WTC11 (cell line): ENCODE data around the gene EDN1.

Source experiments
- AFF4 ChIP-seq: sonication (generic); formaldehyde crosslinking; IDR thresholded peaks from 2 replicates; pipeline ENCODE4 v1.8.1; 2023; ENCODE audit warnings: mild to moderate bottlenecking, missing genetic modification reagents, borderline replicate concordance
- JUN ChIP-seq: sonication (generic); formaldehyde crosslinking; IDR thresholded peaks from 2 replicates; pipeline ENCODE4 v1.8.0; 2023; ENCODE audit warnings: mild to moderate bottlenecking, missing genetic modification reagents
- RORB ChIP-seq: fragments of 250-450 bp; sonication (Bioruptor Pico); IDR thresholded peaks from 2 replicates; pipeline ENCODE4 v1.9.0; 2021; ENCODE audit warnings: mild to moderate bottlenecking
- ZNF263 ChIP-seq: sonication (generic); formaldehyde crosslinking; IDR thresholded peaks from 2 replicates; pipeline ENCODE4 v1.8.1; 2022; ENCODE audit warnings: low read depth, mild to moderate bottlenecking, moderate library complexity, missing genetic modification reagents
- TF ChIP-seq, protein P1 (sequence below): fragments of 200-600 bp; IDR thresholded peaks from 2 replicates; pipeline ENCODE4 v1.8.0; 2022; ENCODE audit warnings: antibody characterized with exemption
- TF ChIP-seq, protein P2 (sequence below): fragments of 250-450 bp; sonication (Bioruptor Pico); IDR thresholded peaks from 2 replicates; pipeline ENCODE4 v2.1.2; 2022; ENCODE audit warnings: mild to moderate bottlenecking, moderate library complexity

DNA sequence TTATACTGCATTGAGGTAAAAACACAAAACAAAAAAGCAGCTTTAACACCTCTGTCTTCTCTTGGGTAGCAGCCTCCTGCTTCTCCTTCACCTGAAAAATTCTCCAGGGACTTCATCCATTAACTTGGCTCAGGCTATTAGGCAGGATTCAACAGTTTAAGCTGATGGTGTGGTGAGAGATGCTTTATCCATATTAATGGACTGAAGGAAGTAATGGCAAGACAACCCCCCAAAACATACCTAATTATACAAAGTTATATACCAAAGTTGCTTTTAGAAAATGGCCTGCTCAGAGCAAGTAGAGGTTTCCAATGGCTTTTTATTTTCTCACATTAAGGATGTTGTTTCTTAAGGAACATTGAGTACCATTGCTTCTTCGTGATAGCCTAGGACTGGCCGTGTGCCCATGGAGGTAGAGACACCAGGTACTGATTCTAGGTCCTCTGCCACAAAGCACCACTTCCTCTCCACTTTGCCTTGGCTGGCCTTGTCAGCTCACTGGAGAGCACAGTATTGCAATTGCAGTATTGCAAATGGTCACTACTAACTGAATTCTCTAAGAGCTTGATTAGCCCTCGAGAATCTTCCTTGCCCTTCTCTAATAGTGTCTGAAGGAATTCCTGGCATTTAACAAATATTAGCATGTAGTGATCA lies 7.3 kb downstream of the EDN1 start:
- TF ChIP-seq, protein P1, sequence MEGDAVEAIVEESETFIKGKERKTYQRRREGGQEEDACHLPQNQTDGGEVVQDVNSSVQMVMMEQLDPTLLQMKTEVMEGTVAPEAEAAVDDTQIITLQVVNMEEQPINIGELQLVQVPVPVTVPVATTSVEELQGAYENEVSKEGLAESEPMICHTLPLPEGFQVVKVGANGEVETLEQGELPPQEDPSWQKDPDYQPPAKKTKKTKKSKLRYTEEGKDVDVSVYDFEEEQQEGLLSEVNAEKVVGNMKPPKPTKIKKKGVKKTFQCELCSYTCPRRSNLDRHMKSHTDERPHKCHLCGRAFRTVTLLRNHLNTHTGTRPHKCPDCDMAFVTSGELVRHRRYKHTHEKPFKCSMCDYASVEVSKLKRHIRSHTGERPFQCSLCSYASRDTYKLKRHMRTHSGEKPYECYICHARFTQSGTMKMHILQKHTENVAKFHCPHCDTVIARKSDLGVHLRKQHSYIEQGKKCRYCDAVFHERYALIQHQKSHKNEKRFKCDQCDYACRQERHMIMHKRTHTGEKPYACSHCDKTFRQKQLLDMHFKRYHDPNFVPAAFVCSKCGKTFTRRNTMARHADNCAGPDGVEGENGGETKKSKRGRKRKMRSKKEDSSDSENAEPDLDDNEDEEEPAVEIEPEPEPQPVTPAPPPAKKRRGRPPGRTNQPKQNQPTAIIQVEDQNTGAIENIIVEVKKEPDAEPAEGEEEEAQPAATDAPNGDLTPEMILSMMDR: no peak
- no peak for TF ChIP-seq RORB
- no peak for TF ChIP-seq JUN (CRISPR knock-in tag)
- TF ChIP-seq ZNF263 (CRISPR knock-in tag): no peak
- TF ChIP-seq AFF4: no peak
- TF ChIP-seq, protein P2, sequence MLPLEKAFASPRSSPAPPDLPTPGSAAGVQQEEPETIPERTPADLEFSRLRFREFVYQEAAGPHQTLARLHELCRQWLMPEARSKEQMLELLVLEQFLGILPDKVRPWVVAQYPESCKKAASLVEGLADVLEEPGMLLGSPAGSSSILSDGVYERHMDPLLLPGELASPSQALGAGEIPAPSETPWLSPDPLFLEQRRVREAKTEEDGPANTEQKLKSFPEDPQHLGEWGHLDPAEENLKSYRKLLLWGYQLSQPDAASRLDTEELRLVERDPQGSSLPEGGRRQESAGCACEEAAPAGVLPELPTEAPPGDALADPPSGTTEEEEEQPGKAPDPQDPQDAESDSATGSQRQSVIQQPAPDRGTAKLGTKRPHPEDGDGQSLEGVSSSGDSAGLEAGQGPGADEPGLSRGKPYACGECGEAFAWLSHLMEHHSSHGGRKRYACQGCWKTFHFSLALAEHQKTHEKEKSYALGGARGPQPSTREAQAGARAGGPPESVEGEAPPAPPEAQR: no peak
